Measurements from ENCODE around the gene GABRB1.

The GABRB1 gene

DNA sequence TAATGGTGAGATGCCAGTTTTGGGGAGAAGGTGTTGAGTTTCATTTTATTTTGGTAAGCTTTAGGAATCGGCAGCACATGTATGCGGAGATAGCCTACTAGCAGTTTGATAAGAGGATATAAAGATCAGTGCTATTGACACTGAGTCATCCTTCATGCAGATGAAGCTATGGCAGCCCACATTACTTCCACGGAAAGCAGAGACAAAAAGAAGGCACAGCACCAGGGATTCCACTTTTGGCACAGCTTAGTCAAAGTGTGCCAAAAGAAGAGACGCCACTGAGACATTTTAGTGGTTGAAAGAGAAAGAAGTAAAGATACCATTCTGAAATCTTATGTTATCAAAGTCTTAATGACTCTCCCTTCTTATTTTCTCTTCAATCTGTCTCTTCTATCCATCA is 103.8 kb downstream of the GABRB1 start:
- TF ChIP-seq, protein P1, sequence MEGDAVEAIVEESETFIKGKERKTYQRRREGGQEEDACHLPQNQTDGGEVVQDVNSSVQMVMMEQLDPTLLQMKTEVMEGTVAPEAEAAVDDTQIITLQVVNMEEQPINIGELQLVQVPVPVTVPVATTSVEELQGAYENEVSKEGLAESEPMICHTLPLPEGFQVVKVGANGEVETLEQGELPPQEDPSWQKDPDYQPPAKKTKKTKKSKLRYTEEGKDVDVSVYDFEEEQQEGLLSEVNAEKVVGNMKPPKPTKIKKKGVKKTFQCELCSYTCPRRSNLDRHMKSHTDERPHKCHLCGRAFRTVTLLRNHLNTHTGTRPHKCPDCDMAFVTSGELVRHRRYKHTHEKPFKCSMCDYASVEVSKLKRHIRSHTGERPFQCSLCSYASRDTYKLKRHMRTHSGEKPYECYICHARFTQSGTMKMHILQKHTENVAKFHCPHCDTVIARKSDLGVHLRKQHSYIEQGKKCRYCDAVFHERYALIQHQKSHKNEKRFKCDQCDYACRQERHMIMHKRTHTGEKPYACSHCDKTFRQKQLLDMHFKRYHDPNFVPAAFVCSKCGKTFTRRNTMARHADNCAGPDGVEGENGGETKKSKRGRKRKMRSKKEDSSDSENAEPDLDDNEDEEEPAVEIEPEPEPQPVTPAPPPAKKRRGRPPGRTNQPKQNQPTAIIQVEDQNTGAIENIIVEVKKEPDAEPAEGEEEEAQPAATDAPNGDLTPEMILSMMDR (IDR thresholded peaks at IDR 0.05; ENCODE audit: low read depth, low read length): no peak
- H3K4me3 ChIP-seq (ENCODE audit: low read depth, low read length): no peak overlapping the region

DNA sequence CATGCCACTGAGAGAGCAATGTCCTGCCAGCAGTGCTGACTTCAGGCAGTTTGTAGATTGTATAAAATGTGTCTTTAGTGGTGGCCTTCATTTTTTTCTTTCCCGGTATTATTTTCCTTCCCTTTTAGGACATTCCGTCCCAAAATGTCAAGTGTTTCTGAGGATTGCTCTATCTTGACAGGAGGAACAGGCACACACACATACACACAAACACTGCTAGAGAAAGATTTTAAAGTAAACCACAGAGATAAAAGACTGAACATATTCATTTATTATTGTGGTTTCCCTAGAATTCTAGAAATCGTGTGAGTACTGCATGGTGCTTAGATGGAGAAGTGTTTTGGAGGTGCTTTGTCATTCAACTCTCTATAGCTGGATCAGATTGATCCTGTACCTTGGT is 111.9 kb downstream of the GABRB1 start:
- TF ChIP-seq, protein P1 (IDR thresholded peaks at IDR 0.05; ENCODE audit: low read depth, low read length): no peak

DNA sequence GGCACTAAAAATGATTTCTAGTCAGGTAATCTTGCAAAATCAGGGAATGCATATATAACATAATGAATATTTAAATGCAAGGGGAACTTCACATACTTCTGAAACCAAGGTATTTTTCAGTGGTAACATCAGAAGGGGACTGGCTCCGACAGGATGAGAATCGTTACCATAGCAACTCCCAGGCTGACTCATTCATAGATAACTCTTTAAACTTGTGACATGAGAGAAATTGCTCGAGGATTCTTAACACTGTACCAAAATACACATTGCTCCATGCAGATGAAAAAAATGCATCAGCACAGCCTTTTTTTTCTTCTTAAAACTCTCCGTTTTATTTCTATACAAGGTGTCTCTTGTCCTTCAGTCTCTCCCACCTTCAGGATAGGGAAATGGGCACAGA is 114.3 kb downstream of the GABRB1 start:
- no peak overlapping the region for H3K4me3 ChIP-seq (ENCODE audit: low read depth, low read length)
- TF ChIP-seq, protein P1 (IDR thresholded peaks at IDR 0.05; ENCODE audit: low read depth, low read length): no peak

More for the DNA sequence above, 111.9 kb downstream of the GABRB1 start:
- H3K4me3 ChIP-seq (ENCODE audit: low read depth, low read length): no peak overlapping the region

DNA sequence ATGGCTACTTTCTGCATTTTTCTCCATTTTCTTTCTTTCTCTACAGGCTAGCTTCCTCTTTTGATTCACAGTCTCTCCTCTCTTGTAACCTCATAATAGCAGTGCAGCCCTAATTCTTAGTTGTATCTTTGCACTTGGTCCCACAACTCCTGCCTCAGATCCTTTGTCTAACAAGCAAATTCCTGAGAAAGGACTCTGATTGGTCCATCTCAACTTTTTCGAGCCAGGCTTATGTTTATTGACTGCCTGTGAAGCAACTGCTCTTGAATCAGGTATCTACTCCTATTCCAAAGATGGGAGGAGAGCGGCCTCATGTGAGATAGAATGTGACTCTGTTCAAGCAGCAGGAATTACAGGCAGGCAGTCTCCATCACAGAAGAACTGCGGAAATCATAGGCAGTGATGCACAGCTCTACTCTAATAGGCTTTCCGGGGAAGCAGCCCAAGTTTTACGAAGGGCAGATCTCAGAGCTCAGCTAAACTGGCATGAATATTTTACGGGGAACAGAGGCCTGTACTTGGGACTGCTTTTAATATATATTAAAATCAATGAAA is 123.5 kb downstream of the GABRB1 start:
- TF ChIP-seq, protein P1 (IDR thresholded peaks at IDR 0.05; ENCODE audit: low read depth, low read length): no peak
- H3K4me3 ChIP-seq (ENCODE audit: low read depth, low read length): no peak overlapping the region

DNA sequence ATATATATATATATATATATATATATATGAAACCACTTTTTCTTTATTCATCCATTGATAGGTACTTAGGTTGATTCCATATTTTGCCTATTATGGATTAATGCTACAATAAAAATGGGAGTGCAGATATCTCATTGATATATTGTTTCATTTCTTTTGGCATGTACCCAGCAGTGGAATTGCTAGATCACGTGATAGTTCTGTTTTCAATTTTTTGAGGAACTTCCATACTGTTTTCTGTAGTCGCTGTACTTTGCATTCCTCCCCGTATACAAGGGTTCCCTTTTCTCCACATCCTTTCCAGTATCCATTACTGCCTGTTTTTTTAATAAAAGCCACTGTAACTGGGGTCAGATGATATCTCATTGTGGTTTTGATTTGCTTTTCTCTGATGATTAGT is 124.6 kb downstream of the GABRB1 start:
- H3K4me3 ChIP-seq (ENCODE audit: low read depth, low read length): no peak overlapping the region
- TF ChIP-seq, protein P1 (IDR thresholded peaks at IDR 0.05; ENCODE audit: low read depth, low read length): no peak

DNA sequence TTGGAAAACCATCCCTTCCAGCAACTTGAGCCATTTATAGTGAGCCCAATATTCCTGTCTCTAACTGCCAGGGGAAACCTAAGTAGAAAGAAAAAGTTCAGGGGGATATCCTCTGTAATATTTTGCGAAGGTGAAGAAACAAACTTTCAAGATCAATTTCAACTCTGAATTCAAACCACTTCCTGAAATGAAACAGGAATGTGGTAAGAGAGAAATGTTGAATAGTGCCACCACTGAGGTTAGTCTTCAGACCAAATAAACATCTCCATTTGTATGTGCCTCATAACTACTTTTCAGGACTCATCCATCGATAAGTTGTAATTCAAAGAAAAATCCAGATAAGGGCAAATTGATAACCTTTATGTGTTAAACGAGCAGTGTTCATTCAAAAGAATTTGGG is 128.7 kb downstream of the GABRB1 start:
- no peak overlapping the region for H3K4me3 ChIP-seq (ENCODE audit: low read depth, low read length)
- TF ChIP-seq, protein P1 (IDR thresholded peaks at IDR 0.05; ENCODE audit: low read depth, low read length): no peak

DNA sequence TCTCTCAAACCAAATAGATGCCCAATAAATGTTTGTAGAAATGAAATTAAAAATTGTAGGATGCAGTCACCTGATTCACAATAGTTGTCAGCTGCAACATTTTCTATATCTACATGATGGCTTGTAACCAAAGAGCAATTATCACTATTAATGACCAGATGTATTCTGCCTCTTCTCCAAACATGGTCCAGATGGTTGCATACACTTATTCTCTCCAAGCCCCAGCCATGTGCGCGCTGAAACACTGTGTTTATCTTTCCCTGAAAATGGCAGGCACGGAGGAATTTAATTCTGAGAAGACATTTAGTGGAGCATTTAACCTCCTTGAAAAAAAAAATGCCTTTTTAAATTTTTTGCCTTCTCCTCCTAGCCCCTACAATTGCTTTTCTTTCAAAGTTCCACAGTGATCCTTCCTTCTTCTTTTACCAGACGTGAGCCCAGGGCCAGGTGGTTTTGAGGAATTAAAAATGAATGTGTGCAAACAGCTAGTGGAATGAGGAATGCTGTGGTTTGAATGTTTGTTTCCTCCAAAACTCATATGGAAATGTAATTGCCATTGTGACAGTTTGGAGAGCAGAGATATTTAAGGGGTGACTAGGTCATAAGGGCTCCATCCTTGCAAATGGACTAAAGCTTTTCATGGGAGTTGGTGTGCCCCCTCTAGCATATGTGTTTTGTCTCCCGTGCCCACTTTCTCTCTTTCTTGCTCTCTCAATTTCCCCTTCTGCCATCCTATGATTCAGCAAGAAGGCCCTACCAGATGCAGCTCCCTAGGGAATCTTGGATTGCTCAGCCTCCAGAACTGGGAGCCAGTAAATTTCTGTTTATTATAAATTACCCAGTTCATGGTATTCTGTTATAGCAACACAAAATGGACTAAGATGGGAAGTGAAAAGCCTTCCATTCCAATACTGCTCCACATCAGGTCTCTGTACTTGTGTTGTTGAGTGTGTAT is 136.0 kb downstream of the GABRB1 start:
- TF ChIP-seq, protein P1 (IDR thresholded peaks at IDR 0.05; ENCODE audit: low read depth, low read length): no peak
- no peak overlapping the region for H3K4me3 ChIP-seq (ENCODE audit: low read depth, low read length)
